ENCODE measurements around the gene RALB.
"Not testable (repeated sequence)": the region's sequence is repeated elsewhere in the genome, so short reads cannot be mapped to it uniquely, and the experiment has no call there.

RALB gene

GRCh38 chr2:120256651-120257000, 4.0 kb downstream of the RALB start:
- TF ChIP-seq CTCF (IDR thresholded peaks at IDR 0.05; ENCODE audit: low read depth, low read length, missing control alignments): no peak
- in situ Hi-C loops (cut with HindIII; ENCODE audit: low sequenced_read_pairs): no loop called here

GRCh38 chr2:120257522-120257921, 4.9 kb downstream of the RALB start:
- H3K4me3 ChIP-seq (ENCODE audit: low read depth, low read length): no peak overlapping the region
- no peak for TF ChIP-seq CTCF (IDR thresholded peaks at IDR 0.05; ENCODE audit: low read depth, low read length, missing control alignments)
- in situ Hi-C loops (cut with HindIII; ENCODE audit: low sequenced_read_pairs): no loop called here
- DNase-seq (ENCODE audit: low read depth): no peak

More at GRCh38 chr2:120256651-120257000, 4.0 kb downstream of the RALB start:
- H3K4me3 ChIP-seq (ENCODE audit: low read depth, low read length): no peak overlapping the region
- DNase-seq (ENCODE audit: low read depth): no peak

GRCh38 chr2:120258196-120258595, 5.5 kb downstream of the RALB start:
- in situ Hi-C loops (cut with HindIII; ENCODE audit: low sequenced_read_pairs): no loop called here
- H3K4me3 ChIP-seq (ENCODE audit: low read depth, low read length): no peak overlapping the region
- no peak for DNase-seq (ENCODE audit: low read depth)
- TF ChIP-seq CTCF (IDR thresholded peaks at IDR 0.05; ENCODE audit: low read depth, low read length, missing control alignments): no peak

GRCh38 chr2:120259939-120260338, 7.3 kb downstream of the RALB start:
- in situ Hi-C loops (cut with HindIII; ENCODE audit: low sequenced_read_pairs); DNase-seq (ENCODE audit: low read depth); H3K4me3 ChIP-seq (ENCODE audit: low read depth, low read length): not testable (repeated sequence)

GRCh38 chr2:120260736-120261135, 8.1 kb downstream of the RALB start:
- no peak overlapping the region for H3K4me3 ChIP-seq (ENCODE audit: low read depth, low read length)
- in situ Hi-C loops (cut with HindIII; ENCODE audit: low sequenced_read_pairs): no loop called here
- no peak for DNase-seq (ENCODE audit: low read depth)
- no peak for TF ChIP-seq CTCF (IDR thresholded peaks at IDR 0.05; ENCODE audit: low read depth, low read length, missing control alignments)

GRCh38 chr2:120261387-120262006, 8.8 kb downstream of the RALB start:
- no peak for DNase-seq (ENCODE audit: low read depth)

GRCh38 chr2:120262150-120262549, 9.5 kb downstream of the RALB start:
- DNase-seq (ENCODE audit: low read depth): no peak
- no peak overlapping the region for H3K4me3 ChIP-seq (ENCODE audit: low read depth, low read length)
- in situ Hi-C loops (cut with HindIII; ENCODE audit: low sequenced_read_pairs): no loop called here

More at GRCh38 chr2:120261387-120262006, 8.8 kb downstream of the RALB start:
- in situ Hi-C loops (cut with HindIII; ENCODE audit: low sequenced_read_pairs): no loop called here
- no peak overlapping the region for H3K4me3 ChIP-seq (ENCODE audit: low read depth, low read length)
- TF ChIP-seq CTCF (IDR thresholded peaks at IDR 0.05; ENCODE audit: low read depth, low read length, missing control alignments): no peak

More at GRCh38 chr2:120262150-120262549, 9.5 kb downstream of the RALB start:
- TF ChIP-seq CTCF (IDR thresholded peaks at IDR 0.05; ENCODE audit: low read depth, low read length, missing control alignments): no peak

Data from astrocyte of the cerebellum (primary cell).